K562 treated with DMSO at 1 percent for 4 hours (cell line): Measurements from ENCODE around the gene SCAF4. TPM values are rescaled to one million over a fixed set of nuclear protein-coding genes. Genes with fewer than 3 reads are reported as not detected.

Experiments
- total RNA-seq: library from RNA; unstranded; fragments of 300-600 nt; gene quantifications from 2 replicates; pipeline ENCODE4 v1.2.3, GENCODE V29; 2022; ENCODE audit not compliant: insufficient read depth

SCAF4 gene, protein sequence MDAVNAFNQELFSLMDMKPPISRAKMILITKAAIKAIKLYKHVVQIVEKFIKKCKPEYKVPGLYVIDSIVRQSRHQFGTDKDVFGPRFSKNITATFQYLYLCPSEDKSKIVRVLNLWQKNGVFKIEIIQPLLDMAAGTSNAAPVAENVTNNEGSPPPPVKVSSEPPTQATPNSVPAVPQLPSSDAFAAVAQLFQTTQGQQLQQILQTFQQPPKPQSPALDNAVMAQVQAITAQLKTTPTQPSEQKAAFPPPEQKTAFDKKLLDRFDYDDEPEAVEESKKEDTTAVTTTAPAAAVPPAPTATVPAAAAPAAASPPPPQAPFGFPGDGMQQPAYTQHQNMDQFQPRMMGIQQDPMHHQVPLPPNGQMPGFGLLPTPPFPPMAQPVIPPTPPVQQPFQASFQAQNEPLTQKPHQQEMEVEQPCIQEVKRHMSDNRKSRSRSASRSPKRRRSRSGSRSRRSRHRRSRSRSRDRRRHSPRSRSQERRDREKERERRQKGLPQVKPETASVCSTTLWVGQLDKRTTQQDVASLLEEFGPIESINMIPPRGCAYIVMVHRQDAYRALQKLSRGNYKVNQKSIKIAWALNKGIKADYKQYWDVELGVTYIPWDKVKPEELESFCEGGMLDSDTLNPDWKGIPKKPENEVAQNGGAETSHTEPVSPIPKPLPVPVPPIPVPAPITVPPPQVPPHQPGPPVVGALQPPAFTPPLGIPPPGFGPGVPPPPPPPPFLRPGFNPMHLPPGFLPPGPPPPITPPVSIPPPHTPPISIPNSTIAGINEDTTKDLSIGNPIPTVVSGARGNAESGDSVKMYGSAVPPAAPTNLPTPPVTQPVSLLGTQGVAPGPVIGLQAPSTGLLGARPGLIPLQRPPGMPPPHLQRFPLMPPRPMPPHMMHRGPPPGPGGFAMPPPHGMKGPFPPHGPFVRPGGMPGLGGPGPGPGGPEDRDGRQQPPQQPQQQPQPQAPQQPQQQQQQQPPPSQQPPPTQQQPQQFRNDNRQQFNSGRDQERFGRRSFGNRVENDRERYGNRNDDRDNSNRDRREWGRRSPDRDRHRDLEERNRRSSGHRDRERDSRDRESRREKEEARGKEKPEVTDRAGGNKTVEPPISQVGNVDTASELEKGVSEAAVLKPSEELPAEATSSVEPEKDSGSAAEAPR
- total RNA-seq = 20.1 and 25.6 TPM in 2 replicates

DNA sequence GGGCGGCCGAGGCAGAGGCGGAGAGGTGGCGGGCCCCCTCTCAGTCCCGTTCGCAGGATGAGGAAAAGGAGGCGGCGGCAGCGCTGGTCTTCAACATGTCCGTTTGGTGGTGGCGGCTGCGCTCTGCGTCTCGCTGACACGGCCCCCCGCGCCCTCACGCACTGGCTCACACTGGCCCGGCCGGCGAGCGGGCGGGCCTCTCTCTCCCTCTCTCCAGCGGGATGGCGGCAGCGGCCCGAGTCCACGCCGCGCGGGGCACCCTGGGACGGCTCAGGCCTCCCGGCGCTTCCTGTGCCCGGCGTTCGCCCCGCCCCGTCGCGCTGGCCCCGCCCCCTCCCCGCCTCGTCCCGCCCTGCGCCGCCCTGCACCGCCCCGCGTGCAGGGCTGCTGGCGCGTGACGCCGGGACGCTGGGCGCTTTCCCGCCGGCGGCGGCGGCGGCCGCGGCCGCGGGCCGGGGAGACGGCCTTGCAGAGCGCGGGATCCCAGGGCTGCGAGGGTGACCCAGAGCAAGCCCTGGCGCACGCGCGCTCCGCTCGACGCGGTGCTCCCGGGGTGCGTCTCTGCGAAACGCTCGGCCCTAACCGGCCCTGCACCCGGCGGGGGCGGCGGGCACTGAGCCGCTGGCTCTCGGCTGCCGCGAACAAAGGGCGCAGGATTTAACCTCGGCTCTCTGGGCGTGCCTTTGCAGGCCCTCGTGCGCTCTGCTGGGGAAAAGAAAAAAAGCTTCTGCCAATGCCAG lies at the start of gene SCAF4:
TSS of gene SCAF4 (minus strand) at position 262 of the 740 bp plus-strand sequence. CDS start 426 bp downstream, outside the sequence.

DNA sequence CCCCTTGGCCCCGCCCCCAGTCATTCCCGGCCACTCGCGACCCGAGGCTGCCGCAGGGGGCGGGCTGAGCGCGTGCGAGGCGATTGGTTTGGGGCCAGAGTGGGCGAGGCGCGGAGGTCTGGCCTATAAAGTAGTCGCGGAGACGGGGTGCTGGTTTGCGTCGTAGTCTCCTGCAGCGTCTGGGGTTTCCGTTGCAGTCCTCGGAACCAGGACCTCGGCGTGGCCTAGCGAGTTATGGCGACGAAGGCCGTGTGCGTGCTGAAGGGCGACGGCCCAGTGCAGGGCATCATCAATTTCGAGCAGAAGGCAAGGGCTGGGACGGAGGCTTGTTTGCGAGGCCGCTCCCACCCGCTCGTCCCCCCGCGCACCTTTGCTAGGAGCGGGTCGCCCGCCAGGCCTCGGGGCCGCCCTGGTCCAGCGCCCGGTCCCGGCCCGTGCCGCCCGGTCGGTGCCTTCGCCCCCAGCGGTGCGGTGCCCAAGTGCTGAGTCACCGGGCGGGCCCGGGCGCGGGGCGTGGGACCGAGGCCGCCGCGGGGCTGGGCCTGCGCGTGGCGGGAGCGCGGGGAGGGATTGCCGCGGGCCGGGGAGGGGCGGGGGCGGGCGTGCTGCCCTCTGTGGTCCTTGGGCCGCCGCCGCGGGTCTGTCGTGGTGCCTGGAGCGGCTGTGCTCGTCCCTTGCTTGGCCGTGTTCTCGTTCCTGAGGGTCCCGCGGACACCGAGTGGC lies 72.2 kb downstream of the SCAF4 start, which contains the start of gene SOD1:
TSS of gene SOD1 (plus strand) at position 158 of the 723 bp plus-strand sequence. CDS start at position 235, 77 bp downstream.

Other genes starting within 250 kb of the SCAF4 start
- 310 and 350 TPM in 2 replicates for gene SOD1, start 72.4 kb downstream of the SCAF4 start, total RNA-seq
- gene HUNK, start 140.9 kb upstream of the SCAF4 start, total RNA-seq = not detected in 2 replicates